ENCODE measurements around the gene CPPED1. TPM values are rescaled to one million over a fixed set of nuclear protein-coding genes. Genes with fewer than 3 reads are reported as not detected.

CPPED1 gene
- total RNA-seq, 2 donors from 2014 or later, result 22.8 to 29.1 TPM

DNA sequence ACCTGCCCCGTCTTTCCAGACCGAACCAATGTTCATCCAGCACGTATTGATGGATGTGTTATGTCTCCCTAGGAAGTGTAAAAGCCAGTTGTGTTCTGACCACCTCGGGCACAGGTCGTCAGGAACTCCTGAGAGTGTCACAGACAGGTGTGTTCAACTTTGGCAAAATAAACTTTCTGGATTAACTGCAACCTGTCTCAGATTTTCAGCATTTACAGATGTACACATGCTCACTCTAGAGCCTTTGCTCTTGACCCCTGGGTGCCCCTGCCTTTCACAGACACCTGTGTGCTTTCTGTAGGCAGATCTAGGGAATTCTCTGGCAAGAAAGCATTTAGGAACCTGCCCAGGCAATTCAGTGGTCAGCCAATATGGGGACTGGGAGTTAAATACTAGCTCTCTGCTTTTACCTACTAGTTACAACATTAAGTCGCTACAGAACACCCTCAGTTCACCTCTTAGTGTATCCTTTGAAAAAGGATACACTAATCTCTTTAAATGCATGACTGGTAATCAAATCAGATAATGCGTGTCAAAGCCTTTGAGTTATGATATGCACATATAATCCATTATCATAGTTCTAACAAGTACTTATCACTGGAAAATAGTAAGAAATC lies 188.9 kb downstream of the CPPED1 start:
- intact Hi-C loops (cut with DNase I), result no loop called here
- Histone ChIP-seq H3K36me3 (no peaks in the 10 kb centered on the region), H3K27ac (no peak overlapping the region), H3K27me3 (no peaks in the 10 kb centered on the region), H3K9me3 (no peaks in the 10 kb centered on the region), H3K9ac (ENCODE audit: low read depth in 2 of 2, low read length in 2 of 2) (no peak overlapping the region), H3K4me1 (no peaks in the 10 kb centered on the region), H3K4me3 (no peak overlapping the region)
- TF ChIP-seq, protein P1, sequence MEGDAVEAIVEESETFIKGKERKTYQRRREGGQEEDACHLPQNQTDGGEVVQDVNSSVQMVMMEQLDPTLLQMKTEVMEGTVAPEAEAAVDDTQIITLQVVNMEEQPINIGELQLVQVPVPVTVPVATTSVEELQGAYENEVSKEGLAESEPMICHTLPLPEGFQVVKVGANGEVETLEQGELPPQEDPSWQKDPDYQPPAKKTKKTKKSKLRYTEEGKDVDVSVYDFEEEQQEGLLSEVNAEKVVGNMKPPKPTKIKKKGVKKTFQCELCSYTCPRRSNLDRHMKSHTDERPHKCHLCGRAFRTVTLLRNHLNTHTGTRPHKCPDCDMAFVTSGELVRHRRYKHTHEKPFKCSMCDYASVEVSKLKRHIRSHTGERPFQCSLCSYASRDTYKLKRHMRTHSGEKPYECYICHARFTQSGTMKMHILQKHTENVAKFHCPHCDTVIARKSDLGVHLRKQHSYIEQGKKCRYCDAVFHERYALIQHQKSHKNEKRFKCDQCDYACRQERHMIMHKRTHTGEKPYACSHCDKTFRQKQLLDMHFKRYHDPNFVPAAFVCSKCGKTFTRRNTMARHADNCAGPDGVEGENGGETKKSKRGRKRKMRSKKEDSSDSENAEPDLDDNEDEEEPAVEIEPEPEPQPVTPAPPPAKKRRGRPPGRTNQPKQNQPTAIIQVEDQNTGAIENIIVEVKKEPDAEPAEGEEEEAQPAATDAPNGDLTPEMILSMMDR (IDR thresholded peaks at IDR 0.05), result no peak
- DNase-seq, result no peak

DNA sequence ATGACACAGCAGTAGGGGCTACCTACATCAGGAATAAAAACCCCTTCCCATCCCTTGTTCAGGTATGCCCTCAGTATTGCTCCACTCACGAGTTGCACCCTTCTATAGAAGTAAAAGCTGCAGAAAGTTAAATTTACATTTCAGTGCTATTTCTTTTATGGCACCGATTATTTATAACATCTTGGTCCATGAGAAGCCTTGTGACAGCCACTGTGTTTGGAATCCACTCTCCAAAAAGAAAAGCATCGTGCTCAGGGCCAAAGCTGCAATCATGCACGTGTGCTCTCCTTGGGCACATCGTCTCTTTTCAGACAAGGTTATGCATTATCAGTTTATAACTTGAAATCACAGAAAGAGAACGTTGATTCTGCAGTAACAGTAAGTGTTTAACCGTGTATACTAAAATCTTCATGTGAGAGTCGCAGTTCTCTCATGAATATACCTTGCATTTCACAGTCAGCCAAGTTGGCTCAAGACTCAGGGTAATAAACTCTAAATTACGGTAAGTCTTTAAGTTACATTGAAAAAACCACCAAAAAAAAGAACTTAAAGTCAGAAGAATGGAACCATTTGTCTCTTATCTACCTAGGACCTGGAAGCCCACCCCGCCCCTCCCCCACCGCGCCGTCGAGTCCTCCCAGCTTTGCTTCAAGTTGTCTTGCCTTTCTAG lies 189.6 kb downstream of the CPPED1 start:
- Histone ChIP-seq H3K27ac (no peak overlapping the region), H3K9me3 (no peaks in the 10 kb centered on the region), H3K36me3 (no peaks in the 10 kb centered on the region), H3K4me3 (no peak overlapping the region), H3K9ac (ENCODE audit: low read depth in 2 of 2, low read length in 2 of 2) (no peak overlapping the region), H3K4me1 (no peaks in the 10 kb centered on the region), H3K27me3 (no peaks in the 10 kb centered on the region)
- DNase-seq, result no peak
- TF ChIP-seq, protein P1 (IDR thresholded peaks at IDR 0.05), result no peak
- intact Hi-C loops (cut with DNase I), result no loop called here

DNA sequence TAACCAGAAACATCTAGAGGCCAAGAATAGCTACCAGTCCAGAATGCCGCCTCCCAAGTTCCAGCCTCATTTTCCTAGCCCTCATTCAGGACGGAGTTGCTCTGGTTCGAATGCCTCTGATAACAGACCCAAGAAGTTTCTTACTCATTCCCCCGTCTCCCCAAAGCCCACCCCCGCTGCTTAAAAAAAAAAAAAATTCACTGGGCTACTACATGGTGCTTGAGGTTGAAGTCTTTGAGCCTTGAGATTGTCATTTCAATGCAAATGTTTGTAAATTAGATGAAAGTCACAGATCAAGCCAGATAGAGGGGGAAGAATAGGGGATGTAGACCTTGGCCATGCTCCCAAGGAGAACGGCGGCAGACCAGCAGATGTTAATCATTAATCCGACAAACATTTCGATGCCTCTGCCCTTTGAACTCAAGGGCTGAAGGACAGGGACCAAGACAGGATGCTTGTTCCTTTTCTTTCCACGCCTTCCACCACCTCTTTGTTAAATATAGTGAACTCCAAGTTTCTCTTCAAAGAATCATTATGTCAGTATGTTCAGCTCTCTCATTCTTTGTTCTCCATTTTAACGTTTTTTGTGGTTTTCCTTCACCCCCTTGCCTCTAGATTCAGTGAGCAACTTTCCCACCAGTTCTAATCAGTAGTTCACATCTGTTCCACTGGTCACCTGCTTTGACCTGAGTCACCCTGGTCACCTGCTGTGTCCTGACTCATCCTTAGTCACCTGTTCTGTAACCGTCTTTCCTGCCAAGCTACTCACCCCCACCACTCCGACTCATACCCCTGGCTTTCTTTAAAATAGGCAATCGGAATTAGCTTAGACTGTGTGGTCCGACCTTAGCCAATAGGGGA lies 190.3 kb downstream of the CPPED1 start:
- Histone ChIP-seq H3K9me3 (no peaks in the 10 kb centered on the region), H3K4me3 (no peak overlapping the region), H3K36me3 (no peaks in the 10 kb centered on the region), H3K27me3 (no peaks in the 10 kb centered on the region), H3K9ac (ENCODE audit: low read depth in 2 of 2, low read length in 2 of 2) (no peak overlapping the region), H3K27ac (no peak overlapping the region), H3K4me1 (no peaks in the 10 kb centered on the region)
- intact Hi-C loops (cut with DNase I), result no loop called here
- TF ChIP-seq, protein P1 (IDR thresholded peaks at IDR 0.05), result no peak
- DNase-seq, result peak; percentile 28

DNA sequence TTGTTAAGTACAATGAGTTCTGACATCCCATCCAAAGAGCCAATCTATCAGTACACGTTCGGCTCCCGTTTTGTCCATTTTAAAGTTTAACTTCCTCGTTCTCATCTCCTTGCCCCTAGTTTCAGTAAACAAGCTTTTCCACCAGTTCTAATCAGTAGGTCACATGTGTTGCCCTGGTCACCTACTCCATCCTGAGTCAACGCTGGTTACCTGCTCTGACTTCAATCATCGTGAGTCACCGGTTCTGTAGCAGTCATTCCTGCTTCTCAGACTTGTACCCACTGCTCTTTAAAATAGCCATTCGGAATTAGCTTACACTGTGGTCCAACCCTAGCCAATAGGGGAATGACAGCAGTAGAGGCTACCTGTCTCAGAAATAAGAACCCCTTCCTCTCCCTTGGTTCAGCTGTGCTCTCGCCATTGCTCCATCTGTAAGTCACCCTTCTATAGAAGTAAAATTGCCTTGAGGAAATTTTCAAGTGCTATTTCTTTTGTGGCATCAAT lies 191.0 kb downstream of the CPPED1 start:
- Histone ChIP-seq H3K4me1 (no peaks in the 10 kb centered on the region), H3K27ac (no peak overlapping the region), H3K36me3 (no peaks in the 10 kb centered on the region), H3K9ac (ENCODE audit: low read depth in 2 of 2, low read length in 2 of 2) (no peak overlapping the region), H3K27me3 (no peaks in the 10 kb centered on the region), H3K4me3 (no peak overlapping the region), H3K9me3 (no peaks in the 10 kb centered on the region)
- TF ChIP-seq, protein P1 (IDR thresholded peaks at IDR 0.05), result no peak
- DNase-seq, result no peak
- intact Hi-C loops (cut with DNase I), result no loop called here

DNA sequence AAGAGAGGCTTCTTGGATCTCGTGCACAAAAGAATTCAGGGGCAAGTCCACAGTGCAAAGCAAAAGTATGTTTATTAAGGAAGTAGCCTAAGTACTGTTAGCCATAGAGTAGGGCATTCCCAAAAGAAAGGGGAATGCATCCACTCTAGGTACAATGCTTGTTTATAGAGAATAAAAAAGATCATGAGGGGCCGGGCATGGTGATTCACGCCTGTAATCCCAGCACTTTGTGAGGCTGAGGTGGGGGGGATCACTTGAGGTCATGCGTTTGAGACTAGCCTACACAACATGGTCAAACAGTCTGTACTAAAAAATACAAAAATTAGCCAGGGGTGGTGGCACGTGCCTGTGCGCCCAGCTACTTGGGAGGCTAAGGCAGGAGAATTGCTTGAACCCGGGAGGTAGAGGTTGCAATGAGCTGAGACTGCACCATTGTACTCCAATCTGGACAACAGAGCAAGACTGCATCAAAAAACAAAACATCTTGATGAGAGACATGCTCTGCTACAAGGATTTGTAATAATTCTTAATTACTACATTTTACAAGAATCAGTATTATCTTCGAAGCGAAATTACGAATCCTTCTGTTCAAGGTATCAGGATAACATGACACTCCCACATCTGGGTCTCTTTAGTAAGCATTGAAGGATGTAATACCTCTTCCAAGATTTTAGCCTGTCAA lies 191.6 kb downstream of the CPPED1 start:
- H3K4me3 ChIP-seq, result no peak overlapping the region
- TF ChIP-seq, protein P1 (IDR thresholded peaks at IDR 0.05), result no peak
- no peak for DNase-seq
- no peaks in the 10 kb centered on the region for H3K36me3 ChIP-seq
- H3K27ac ChIP-seq, result no peak overlapping the region
- H3K4me1 ChIP-seq, result no peaks in the 10 kb centered on the region
- no peaks in the 10 kb centered on the region for H3K27me3 ChIP-seq
- intact Hi-C loops (cut with DNase I), result no loop called here
- H3K9me3 ChIP-seq, result no peaks in the 10 kb centered on the region
- H3K9ac ChIP-seq (ENCODE audit: low read depth in 2 of 2, low read length in 2 of 2), result no peak overlapping the region

Measured in colonic mucosa (tissue), 4 donors.